Natural killer cell (primary cell): Measurements from ENCODE around the gene PRKAR1B. TPM values are rescaled to one million over a fixed set of nuclear protein-coding genes. Genes with fewer than 3 reads are reported as not detected.

ENCODE experiments used
- ATAC-seq, 3 donors: fragments of 150-1000 bp in 2 of 3; fragments of 200-7000 bp in 1 of 3; cut with Tn5 transposase; 1 replicate in 1 of 3; 2 replicates in 2 of 3; pipeline ENCODE4 v1.10.0; 2021; ENCODE audit warnings: mild to moderate bottlenecking in 2 of 3, moderate library complexity in 2 of 3
- DNase-seq, 2 donors: peaks; one replicate each; pipeline versions ENCODE4 v3.0.0 to v3.0.0-alpha.2; 2013 to 2021; ENCODE audit warnings: mixed read lengths in 1 of 2
- H3K27ac ChIP-seq: one replicate; pipeline ENCODE4 v1.5.1; 2013; ENCODE audit warnings: mild to moderate bottlenecking, low read length
- H3K27me3 ChIP-seq: one replicate; pipeline ENCODE4 v1.6.1; 2013; ENCODE audit warnings: low read length; ENCODE audit not compliant: control insufficient read depth, insufficient read depth
- H3K36me3 ChIP-seq: one replicate; pipeline ENCODE4 v1.6.1; 2013; ENCODE audit warnings: low read length; ENCODE audit not compliant: control insufficient read depth, insufficient read depth
- H3K4me1 ChIP-seq: one replicate; pipeline ENCODE4 v1.6.1; 2013; ENCODE audit warnings: low read length; ENCODE audit not compliant: control insufficient read depth, insufficient read depth
- H3K4me3 ChIP-seq: one replicate; pipeline ENCODE4 v1.5.1; 2013; ENCODE audit warnings: low read length
- H3K9me3 ChIP-seq: one replicate; pipeline ENCODE4 v1.6.1; 2013; ENCODE audit warnings: low read length; ENCODE audit not compliant: control insufficient read depth, insufficient read depth
- H3K27ac Mint-ChIP-seq, 2 donors: one replicate each; pipeline ENCODE4 v1.8.0; 2022; ENCODE audit warnings: mild to moderate bottlenecking in 2 of 2, mixed read lengths in 2 of 2, moderate library complexity in 1 of 2
- H3K27me3 Mint-ChIP-seq, 2 donors: one replicate each; pipeline ENCODE4 v1.8.0; 2022; ENCODE audit warnings: low read depth in 2 of 2, mixed read lengths in 2 of 2
- H3K36me3 Mint-ChIP-seq: one replicate; pipeline ENCODE4 v1.8.0; 2022; ENCODE audit warnings: mixed read lengths
- H3K4me1 Mint-ChIP-seq, 2 donors: one replicate each; pipeline ENCODE4 v1.8.0; 2022; ENCODE audit warnings: mixed read lengths in 2 of 2
- H3K4me3 Mint-ChIP-seq: one replicate; pipeline ENCODE4 v1.8.0; 2022; ENCODE audit warnings: mild to moderate bottlenecking, moderate library complexity, mixed read lengths
- H3K9me3 Mint-ChIP-seq, 2 donors: one replicate each; pipeline ENCODE4 v1.8.0; 2022; ENCODE audit warnings: mixed read lengths in 2 of 2
- CTCF ChIP-seq: fragments of 200-600 bp; IDR thresholded peaks from one replicate; pipeline ENCODE4 v1.8.0; 2022; ENCODE audit warnings: antibody characterized with exemption
- WGBS: methylation state at CpG from one replicate; pipeline ENCODE4 v1.1.7; 2013; ENCODE audit warnings: missing lambda C conversion rate; ENCODE audit not compliant: insufficient coverage; 5-methylcytosine and 5-hydroxymethylcytosine counted together
- intact Hi-C: fragments of 100-400 bp; cut with micrococcal nuclease; formaldehyde crosslinking; loops from one replicate; pipeline ENCODE4 v1.14.2; 2022
- total RNA-seq, 4 donors: library from RNA; stranded (reverse); fragments of 120-200 nt in 1 of 4; gene quantifications; one replicate each; pipeline versions ENCODE4 v1.2.3 to v1.2.4, GENCODE V29; 2013 to 2022

Gene PRKAR1B
- total RNA-seq, 3 donors from 2014 or later (not counting 1 experiment from before 2014, with no cell fraction given): 2.4 to 3.8 (median 3.0) TPM

- H3K27ac Mint-ChIP-seq: no peak overlapping the region
- no peak overlapping the region for H3K4me3 ChIP-seq
Measured at GRCh38 chr7:703049-703448, 24.0 kb downstream of the PRKAR1B start.

GRCh38 chr7:701086-701671, 25.9 kb downstream of the PRKAR1B start:
- peaks cover 0 to 2% of the 10 kb centered on the region in 2 donors for H3K27me3 Mint-ChIP-seq
- H3K4me3 Mint-ChIP-seq: no peak overlapping the region
- Histone ChIP-seq H3K27me3 (no peaks in the 10 kb centered on the region), H3K27ac (no peak overlapping the region), H3K36me3 (no peaks in the 10 kb centered on the region), H3K4me3 (no peak overlapping the region), H3K4me1 (no peaks in the 10 kb centered on the region), H3K9me3 (no peaks in the 10 kb centered on the region)
- ATAC-seq (no peak), DNase-seq (no peak)
- H3K36me3 Mint-ChIP-seq: peaks cover 7% of the 10 kb centered on the region
- no peak for TF ChIP-seq CTCF
- peaks cover 3 to 5% of the 10 kb centered on the region in 2 donors for H3K9me3 Mint-ChIP-seq
- H3K27ac Mint-ChIP-seq: no peak overlapping the region
- intact Hi-C loops: no loop called here
- H3K4me1 Mint-ChIP-seq: no peaks in the 10 kb centered on the region
- 100% methylated on average over 3 of the region's 4 CpGs for WGBS

More at GRCh38 chr7:703049-703448, 24.0 kb downstream of the PRKAR1B start:
- Mint-ChIP-seq H3K36me3 (peaks cover 7% of the 10 kb centered on the region), H3K27me3 (peaks cover 0 to 2% of the 10 kb centered on the region in 2 donors), H3K4me3 (no peak overlapping the region), H3K9me3 (peaks cover 3 to 5% of the 10 kb centered on the region in 2 donors), H3K4me1 (no peaks in the 10 kb centered on the region)
- Histone ChIP-seq H3K36me3 (no peaks in the 10 kb centered on the region), H3K9me3 (no peaks in the 10 kb centered on the region), H3K27me3 (no peaks in the 10 kb centered on the region), H3K27ac (no peak overlapping the region), H3K4me1 (no peaks in the 10 kb centered on the region)
- no peak for DNase-seq
- no peak for ATAC-seq
- intact Hi-C loops: no loop called here
- no peak for TF ChIP-seq CTCF
- no CpG with 5 or more reads among the region's 3 CpGs for WGBS

GRCh38 chr7:699476-700170, 27.5 kb downstream of the PRKAR1B start:
- Mint-ChIP-seq H3K9me3 (peaks cover 3 to 5% of the 10 kb centered on the region in 2 donors), H3K27me3 (peaks cover 0 to 2% of the 10 kb centered on the region in 2 donors), H3K36me3 (peaks cover 7% of the 10 kb centered on the region), H3K27ac (no peak overlapping the region), H3K4me1 (no peaks in the 10 kb centered on the region), H3K4me3 (no peak overlapping the region)
- intact Hi-C loops: no loop called here
- H3K4me1 ChIP-seq: no peaks in the 10 kb centered on the region
- H3K27me3 ChIP-seq: no peaks in the 10 kb centered on the region
- no peak overlapping the region for H3K4me3 ChIP-seq
- H3K36me3 ChIP-seq: no peaks in the 10 kb centered on the region
- WGBS: 92% methylated on average over 17 of the region's 17 CpGs
- TF ChIP-seq CTCF: no peak
- H3K9me3 ChIP-seq: no peaks in the 10 kb centered on the region
- ATAC-seq: no peak
- no peak for DNase-seq
- H3K27ac ChIP-seq: no peak overlapping the region
